Breast epithelium (tissue), 4 donors: ENCODE measurements around the gene BCORL1. TPM values are rescaled to one million over a fixed set of nuclear protein-coding genes. Genes with fewer than 3 reads are reported as not detected.

Experiments used
- DNase-seq, 2 donors: peaks; one replicate each; pipeline ENCODE4 v3.0.0-alpha.2; 2019; ENCODE audit warnings: low spot score in 2 of 2
- H3K27ac ChIP-seq, 2 donors: fragments of 200-600 bp; sonication (generic) in 1 of 2; one replicate each; pipeline ENCODE4 v1.5.1; 2016 to 2019; ENCODE audit warnings: mild to moderate bottlenecking in 1 of 2
- H3K27me3 ChIP-seq, 2 donors: fragments of 200-600 bp; sonication (generic) in 1 of 2; one replicate each; pipeline versions ENCODE4 v1.5.1 to v1.6.0; 2017 to 2019; ENCODE audit warnings: control low read depth in 1 of 2, mild to moderate bottlenecking in 1 of 2
- H3K36me3 ChIP-seq: fragments of 200-600 bp; one replicate; pipeline ENCODE4 v1.5.1; 2019
- H3K4me1 ChIP-seq, 2 donors: fragments of 200-600 bp; sonication (generic); one replicate each; pipeline ENCODE4 v1.5.1; 2016 to 2019; ENCODE audit warnings: control low read depth in 1 of 2
- H3K4me3 ChIP-seq, 3 donors: fragments of 200-600 bp; sonication (generic); 1 replicate in 2 of 3; 2 replicates in 1 of 3; pipeline ENCODE4 v1.5.1; 2016 to 2019; ENCODE audit warnings: mild to moderate bottlenecking in 3 of 3, moderate library complexity in 2 of 3
- H3K9me3 ChIP-seq, 2 donors: fragments of 200-600 bp; sonication (generic) in 1 of 2; one replicate each; pipeline ENCODE4 v1.5.1; 2016 to 2019; ENCODE audit warnings: control low read depth in 1 of 2
- POLR2A ChIP-seq: fragments of 450-650 bp; IDR thresholded peaks from one replicate; pipeline ENCODE4 v1.6.1; 2016; ENCODE audit warnings: antibody characterized with exemption, mild to moderate bottlenecking, moderate library complexity
- POLR2AphosphoS5 ChIP-seq, 3 donors: sonication (generic); formaldehyde crosslinking; IDR thresholded peaks; one replicate each; pipeline ENCODE4 v1.6.1; 2017; ENCODE audit warnings: antibody characterized with exemption in 3 of 3
- intact Hi-C: fragments of 100-400 bp; cut with DNase I; formaldehyde crosslinking; loops from one replicate; pipeline ENCODE4 v1.15.1; 2023; ENCODE audit warnings: low total_unique reads
- total RNA-seq, 3 donors: library from RNA; depleted of rRNA; stranded (reverse); fragments of >200 nt; gene quantifications; one replicate each; pipeline ENCODE4 v1.1.0, GENCODE V29; 2016
- TF ChIP-seq, protein P1 (sequence below), 3 donors: fragments of 450-650 bp; IDR thresholded peaks; one replicate each; pipeline ENCODE4 v1.5.1; 2016 to 2017; ENCODE audit warnings: antibody characterized with exemption in 3 of 3, mild to moderate bottlenecking in 3 of 3, moderate library complexity in 3 of 3

BCORL1 gene
- total RNA-seq, 3 donors from 2014 or later, result 4.5 to 5.0 (median 4.9) TPM

DNA sequence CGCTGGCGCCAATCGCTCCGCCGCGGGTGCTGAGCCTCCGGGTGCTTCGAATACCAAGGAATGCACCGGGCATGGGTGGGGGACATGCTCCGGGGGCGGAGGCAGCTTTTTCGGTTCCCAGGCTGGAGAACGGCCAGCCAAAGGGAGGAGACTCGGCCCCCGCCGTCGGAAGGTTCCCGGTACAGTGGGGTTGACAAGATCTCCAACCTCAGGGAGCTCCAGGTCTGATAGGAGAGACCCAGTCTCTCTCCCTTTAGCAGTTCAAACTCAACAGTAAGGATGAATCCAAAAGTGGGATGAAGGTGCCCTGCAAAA lies 29.1 kb upstream of the BCORL1 start:
- TF ChIP-seq POLR2A, result no peak
- TF ChIP-seq, protein P1, sequence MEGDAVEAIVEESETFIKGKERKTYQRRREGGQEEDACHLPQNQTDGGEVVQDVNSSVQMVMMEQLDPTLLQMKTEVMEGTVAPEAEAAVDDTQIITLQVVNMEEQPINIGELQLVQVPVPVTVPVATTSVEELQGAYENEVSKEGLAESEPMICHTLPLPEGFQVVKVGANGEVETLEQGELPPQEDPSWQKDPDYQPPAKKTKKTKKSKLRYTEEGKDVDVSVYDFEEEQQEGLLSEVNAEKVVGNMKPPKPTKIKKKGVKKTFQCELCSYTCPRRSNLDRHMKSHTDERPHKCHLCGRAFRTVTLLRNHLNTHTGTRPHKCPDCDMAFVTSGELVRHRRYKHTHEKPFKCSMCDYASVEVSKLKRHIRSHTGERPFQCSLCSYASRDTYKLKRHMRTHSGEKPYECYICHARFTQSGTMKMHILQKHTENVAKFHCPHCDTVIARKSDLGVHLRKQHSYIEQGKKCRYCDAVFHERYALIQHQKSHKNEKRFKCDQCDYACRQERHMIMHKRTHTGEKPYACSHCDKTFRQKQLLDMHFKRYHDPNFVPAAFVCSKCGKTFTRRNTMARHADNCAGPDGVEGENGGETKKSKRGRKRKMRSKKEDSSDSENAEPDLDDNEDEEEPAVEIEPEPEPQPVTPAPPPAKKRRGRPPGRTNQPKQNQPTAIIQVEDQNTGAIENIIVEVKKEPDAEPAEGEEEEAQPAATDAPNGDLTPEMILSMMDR (IDR thresholded peaks at IDR 0.05), result no peak
- no peak for TF ChIP-seq POLR2AphosphoS5 (IDR thresholded peaks at IDR 0.05)
- Histone ChIP-seq H3K27ac (no peak overlapping the region), H3K36me3 (no peaks in the 10 kb centered on the region), H3K4me1 (no peaks in the 10 kb centered on the region), H3K4me3 (peak overlapping the region; percentile 28 to 67 (median 52)), H3K27me3 (peaks cover 0 to 18% of the 10 kb centered on the region in 2 donors), H3K9me3 (no peaks in the 10 kb centered on the region)
- intact Hi-C loops, result no loop called here
- no peak for DNase-seq

DNA sequence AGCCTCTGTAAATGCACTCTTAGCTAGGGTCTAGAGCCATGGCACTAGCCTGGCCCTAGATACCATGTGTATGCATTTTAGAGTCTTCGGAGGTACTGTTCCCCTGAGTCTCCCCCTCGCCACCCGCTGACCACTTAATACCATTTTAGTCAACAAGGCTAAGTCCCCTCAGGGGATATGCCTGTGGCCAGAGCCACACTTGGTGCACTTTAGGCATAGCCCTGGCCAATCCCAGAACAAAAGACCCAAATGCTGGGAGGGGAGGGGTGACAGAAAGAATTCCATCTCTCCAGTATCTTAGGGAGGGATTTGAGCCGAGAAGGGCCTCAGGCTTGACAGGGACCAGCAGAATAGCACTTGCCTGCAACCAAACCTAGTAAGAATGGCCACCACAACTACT lies 28.6 kb upstream of the BCORL1 start:
- no peaks in the 10 kb centered on the region for H3K4me1 ChIP-seq
- no peaks in the 10 kb centered on the region for H3K9me3 ChIP-seq
- H3K27ac ChIP-seq, result no peak overlapping the region
- H3K27me3 ChIP-seq, result peaks cover 0 to 17% of the 10 kb centered on the region in 2 donors
- no peaks in the 10 kb centered on the region for H3K36me3 ChIP-seq
- TF ChIP-seq POLR2AphosphoS5 (IDR thresholded peaks at IDR 0.05), result no peak
- TF ChIP-seq, protein P1 (IDR thresholded peaks at IDR 0.05), result no peak
- DNase-seq, result no peak
- no peak overlapping the region for H3K4me3 ChIP-seq
- intact Hi-C loops, result no loop called here

- no peak overlapping the region for H3K27ac ChIP-seq
- no peaks in the 10 kb centered on the region for H3K9me3 ChIP-seq
- H3K4me1 ChIP-seq, result no peaks in the 10 kb centered on the region
- no peak overlapping the region for H3K4me3 ChIP-seq
- H3K36me3 ChIP-seq, result no peaks in the 10 kb centered on the region
- TF ChIP-seq, protein P1 (IDR thresholded peaks at IDR 0.05), result no peak
- no peak for TF ChIP-seq POLR2A
- no peak for TF ChIP-seq POLR2AphosphoS5 (IDR thresholded peaks at IDR 0.05)
- DNase-seq, result no peak
- intact Hi-C loops, result no loop called here
- H3K27me3 ChIP-seq, result peaks cover 0 to 14% of the 10 kb centered on the region in 2 donors
These were observed 27.6 kb upstream of the BCORL1 start for GRCh38 chrX:129954804-129955203.

- TF ChIP-seq, protein P1 (IDR thresholded peaks at IDR 0.05), result no peak
- TF ChIP-seq POLR2AphosphoS5 (IDR thresholded peaks at IDR 0.05), result no peak
- no peak for TF ChIP-seq POLR2A
- intact Hi-C loops, result no loop called here
- no peaks in the 10 kb centered on the region for H3K36me3 ChIP-seq
- peaks cover 0 to 14% of the 10 kb centered on the region in 2 donors for H3K27me3 ChIP-seq
- no peak for DNase-seq
- H3K4me3 ChIP-seq, result no peak overlapping the region
- no peaks in the 10 kb centered on the region for H3K4me1 ChIP-seq
- no peak overlapping the region for H3K27ac ChIP-seq
- H3K9me3 ChIP-seq, result no peaks in the 10 kb centered on the region
These were observed 26.8 kb upstream of the BCORL1 start for GRCh38 chrX:129955682-129956081.

DNA sequence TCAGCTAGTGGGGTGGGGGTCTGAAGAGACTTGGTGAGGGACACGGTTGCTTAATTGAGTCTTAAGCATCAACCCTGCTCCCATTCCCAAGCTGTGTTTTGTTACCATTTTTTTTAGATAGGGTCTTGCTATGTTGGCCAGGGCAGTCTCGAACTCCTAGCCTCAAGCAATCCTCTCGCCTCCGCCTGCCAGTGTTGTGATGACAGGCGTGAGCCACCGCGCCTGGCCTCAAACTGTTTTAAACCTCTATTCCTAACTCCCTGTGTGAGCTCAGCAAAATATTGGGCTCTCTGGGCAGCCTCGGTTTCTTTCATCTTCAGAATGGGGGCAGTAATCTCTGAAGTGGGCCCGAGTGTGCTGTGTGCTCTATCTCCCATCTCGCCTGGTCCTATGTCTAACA lies 26.3 kb upstream of the BCORL1 start:
- Histone ChIP-seq H3K36me3 (no peaks in the 10 kb centered on the region), H3K27ac (no peak overlapping the region), H3K4me3 (no peak overlapping the region), H3K27me3 (peaks cover 0 to 15% of the 10 kb centered on the region in 2 donors), H3K4me1 (no peaks in the 10 kb centered on the region), H3K9me3 (no peaks in the 10 kb centered on the region)
- intact Hi-C loops, result no loop called here
- TF ChIP-seq POLR2A, result no peak
- TF ChIP-seq POLR2AphosphoS5 (IDR thresholded peaks at IDR 0.05), result no peak
- TF ChIP-seq, protein P1 (IDR thresholded peaks at IDR 0.05), result no peak
- DNase-seq, result no peak
